HEK293T (cell line): ENCODE results near the gene MAML2.

Experiments used
- NFRKB ChIP-seq: fragments of 450-650 bp; IDR thresholded peaks from 2 replicates; pipeline ENCODE4 v1.6.1; 2016; ENCODE audit warnings: mild to moderate bottlenecking, moderate library complexity
- SP1 ChIP-seq: fragments of 450-650 bp; IDR thresholded peaks from 2 replicates; pipeline ENCODE4 v1.6.1; 2017
- SUZ12 ChIP-seq: fragments of 450-650 bp; IDR thresholded peaks from 2 replicates; pipeline ENCODE4 v1.6.1; 2016; ENCODE audit warnings: mild to moderate bottlenecking

- TF ChIP-seq SUZ12, result no peak
- no peak for TF ChIP-seq NFRKB
- no peak for TF ChIP-seq SP1
Measured at GRCh38 chr11:96141626-96142025, 201.4 kb downstream of the MAML2 start.
